PC-9 (cell line): ENCODE data around the gene WDR53. TPM values are rescaled to one million over a fixed set of nuclear protein-coding genes. Genes with fewer than 3 reads are reported as not detected.
"Not testable (repeated sequence)": the region's sequence is repeated elsewhere in the genome, so short reads cannot be mapped to it uniquely, and the experiment has no call there.

Experiments
- BruUV-seq: library from RNA; stranded (reverse); fragments of 400-500 nt; replicated peaks from 2 replicates; lab custom pipeline; 2021; lab: Mats Ljungman, UMichigan
- CTCF ChIA-PET: fragments of 300-600 bp; sonication (Branson Sonifier 250); formaldehyde crosslinking; loops from one replicate; lab custom pipeline; 2022; ENCODE audit warnings: antibody characterized with exemption; lab: Charles Lee
- POLR2A ChIA-PET: fragments of 300-600 bp; sonication (Branson Sonifier 250); formaldehyde crosslinking; loops from one replicate; lab custom pipeline; 2022; ENCODE audit warnings: antibody characterized with exemption; ENCODE audit not compliant: unreplicated experiment; lab: Charles Lee
- DNase-seq, 2 experiments: peaks; one replicate each; pipeline versions ENCODE4 v3.0.0 to v3.0.0-alpha.2; 2015 to 2022; ENCODE audit warnings: mixed read lengths in 1 of 2
- H2AFZ ChIP-seq: fragments of 200-600 bp; sonication (generic); 2 replicates; pipeline ENCODE4 v1.8.1; 2017; ENCODE audit warnings: antibody characterized with exemption
- H3F3A ChIP-seq: fragments of 200-600 bp; sonication (generic); 2 replicates; pipeline ENCODE4 v1.8.1; 2017; ENCODE audit warnings: antibody characterized with exemption, mild to moderate bottlenecking, low read depth; ENCODE audit not compliant: insufficient read depth
- H3K27ac ChIP-seq: fragments of 200-600 bp; sonication (generic); 2 replicates; pipeline ENCODE4 v1.6.1; 2016; ENCODE audit warnings: mixed run types
- H3K27me3 ChIP-seq: fragments of 200-600 bp; sonication (generic); 2 replicates; pipeline ENCODE4 v1.6.1; 2016; ENCODE audit warnings: low read depth, mixed run types; ENCODE audit not compliant: insufficient read depth
- H3K36me3 ChIP-seq: fragments of 200-600 bp; sonication (generic); 2 replicates; pipeline ENCODE4 v1.6.1; 2016; ENCODE audit warnings: low read depth, mixed run types
- H3K4me1 ChIP-seq: fragments of 200-600 bp; sonication (generic); replicated peaks from 2 replicates; pipeline ENCODE4 v1.6.1; 2016; ENCODE audit warnings: mixed run types; ENCODE audit not compliant: insufficient read depth
- H3K4me2 ChIP-seq: fragments of 200-600 bp; sonication (generic); 2 replicates; pipeline ENCODE4 v1.6.1; 2017; ENCODE audit warnings: mixed run types
- H3K4me3 ChIP-seq: fragments of 200-600 bp; sonication (generic); 2 replicates; pipeline ENCODE4 v1.6.1; 2016; ENCODE audit warnings: mixed run types
- H3K79me2 ChIP-seq: fragments of 200-600 bp; sonication (generic); 2 replicates; pipeline ENCODE4 v1.6.1; 2017; ENCODE audit warnings: low read depth, mixed run types
- H3K9me2 ChIP-seq: fragments of 200-600 bp; sonication (generic); 2 replicates; pipeline ENCODE4 v1.8.1; 2017; ENCODE audit warnings: mild to moderate bottlenecking; ENCODE audit not compliant: insufficient read depth
- H3K9me3 ChIP-seq: fragments of 200-600 bp; sonication (generic); 2 replicates; pipeline ENCODE4 v1.8.1; 2016; ENCODE audit warnings: low read depth; ENCODE audit not compliant: insufficient read depth
- H4K20me1 ChIP-seq: fragments of 200-600 bp; sonication (generic); 2 replicates; pipeline ENCODE4 v1.8.1; 2017; ENCODE audit not compliant: insufficient read depth
- EZH2 ChIP-seq: fragments of 200-600 bp; sonication (generic); IDR thresholded peaks from 2 replicates; pipeline ENCODE4 v1.8.0; 2017; ENCODE audit warnings: antibody characterized with exemption, low read depth
- intact Hi-C: fragments of 100-400 bp; cut with micrococcal nuclease; formaldehyde crosslinking; loops from one replicate; pipeline ENCODE4 v1.10.0; 2022; ENCODE audit not compliant: unreplicated experiment
- total RNA-seq: library from RNA; stranded (reverse); gene quantifications from 2 replicates; pipeline ENCODE4 v1.2.3, GENCODE V29; 2021
- TF ChIP-seq, protein P1 (sequence below): fragments of 200-600 bp; sonication (generic); conservative IDR thresholded peaks from 2 replicates; pipeline ENCODE4 v1.6.1; 2017; ENCODE audit warnings: mixed run types, antibody characterized with exemption, mild to moderate bottlenecking, moderate library complexity

Gene WDR53
- total RNA-seq, 1 experiment from 2014 or later, result 34.8 TPM

DNA sequence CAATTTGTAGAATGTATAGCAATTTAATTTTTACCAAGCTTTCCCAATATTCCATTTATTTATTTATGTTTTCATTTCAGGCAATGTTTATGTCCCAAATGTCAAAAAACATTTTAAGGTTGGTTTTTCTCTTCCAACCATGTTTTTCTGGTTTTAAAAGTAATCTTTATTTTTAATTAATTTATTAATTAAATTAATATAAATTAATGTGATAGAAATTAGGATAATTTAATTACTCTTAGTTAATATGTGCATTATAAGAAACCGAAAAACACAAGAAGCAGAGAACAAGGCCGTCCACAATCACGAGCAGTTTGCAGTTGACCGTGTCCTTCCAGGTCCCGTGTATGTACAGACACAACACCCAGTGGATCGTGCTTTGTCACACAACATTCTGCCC is 34.3 kb upstream of the WDR53 start:
- no peaks in the 10 kb centered on the region for H3K79me2 ChIP-seq
- CTCF ChIA-PET, result no interaction called here
- H3K27ac ChIP-seq, result no peak overlapping the region
- peak in 1 of 2 experiments; percentile 21 for DNase-seq
- no peak overlapping the region for H3K4me2 ChIP-seq
- BruUV-seq, result no TSS peak
- H4K20me1 ChIP-seq, result no peaks in the 10 kb centered on the region
- no peaks in the 10 kb centered on the region for H3K9me3 ChIP-seq
- no peak overlapping the region for H3K4me3 ChIP-seq
- POLR2A ChIA-PET, result no interaction called here
- H3F3A ChIP-seq, result no peaks in the 10 kb centered on the region
- no peak overlapping the region for H2AFZ ChIP-seq
- H3K9me2 ChIP-seq, result no peaks in the 10 kb centered on the region
- H3K4me1 ChIP-seq, result no peaks in the 10 kb centered on the region
- no peaks in the 10 kb centered on the region for H3K27me3 ChIP-seq
- TF ChIP-seq EZH2, result no peak
- TF ChIP-seq, protein P1, sequence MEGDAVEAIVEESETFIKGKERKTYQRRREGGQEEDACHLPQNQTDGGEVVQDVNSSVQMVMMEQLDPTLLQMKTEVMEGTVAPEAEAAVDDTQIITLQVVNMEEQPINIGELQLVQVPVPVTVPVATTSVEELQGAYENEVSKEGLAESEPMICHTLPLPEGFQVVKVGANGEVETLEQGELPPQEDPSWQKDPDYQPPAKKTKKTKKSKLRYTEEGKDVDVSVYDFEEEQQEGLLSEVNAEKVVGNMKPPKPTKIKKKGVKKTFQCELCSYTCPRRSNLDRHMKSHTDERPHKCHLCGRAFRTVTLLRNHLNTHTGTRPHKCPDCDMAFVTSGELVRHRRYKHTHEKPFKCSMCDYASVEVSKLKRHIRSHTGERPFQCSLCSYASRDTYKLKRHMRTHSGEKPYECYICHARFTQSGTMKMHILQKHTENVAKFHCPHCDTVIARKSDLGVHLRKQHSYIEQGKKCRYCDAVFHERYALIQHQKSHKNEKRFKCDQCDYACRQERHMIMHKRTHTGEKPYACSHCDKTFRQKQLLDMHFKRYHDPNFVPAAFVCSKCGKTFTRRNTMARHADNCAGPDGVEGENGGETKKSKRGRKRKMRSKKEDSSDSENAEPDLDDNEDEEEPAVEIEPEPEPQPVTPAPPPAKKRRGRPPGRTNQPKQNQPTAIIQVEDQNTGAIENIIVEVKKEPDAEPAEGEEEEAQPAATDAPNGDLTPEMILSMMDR, result no peak
- intact Hi-C loops, result loop anchor here (10.0 kb wide), 1 partner anchor 582 kb away; no protein-coding TSS in a partner anchor
- no peaks in the 10 kb centered on the region for H3K36me3 ChIP-seq

DNA sequence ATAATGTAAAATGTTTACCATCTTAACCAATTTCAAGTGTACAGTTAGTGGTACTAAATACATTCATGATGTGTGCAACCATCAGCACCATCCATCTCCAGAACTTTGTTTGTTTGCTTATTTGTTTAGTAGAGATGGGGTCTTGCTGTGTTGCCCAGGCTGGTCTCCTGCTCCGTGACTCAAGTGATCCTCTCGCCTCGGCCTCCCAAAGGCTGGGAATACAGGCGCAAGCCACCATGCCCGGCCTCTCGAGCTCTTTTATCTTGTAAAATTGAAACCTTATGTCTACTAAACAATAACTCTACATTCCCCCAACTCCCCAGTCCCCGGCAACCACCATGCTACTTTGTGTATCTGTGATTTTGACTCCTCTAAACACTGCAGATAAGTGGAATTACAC is 32.0 kb upstream of the WDR53 start:
- no peaks in the 10 kb centered on the region for H3K9me2 ChIP-seq
- DNase-seq, result no peak
- no peak overlapping the region for H3K4me3 ChIP-seq
- H3K4me2 ChIP-seq, result no peak overlapping the region
- H3K27ac ChIP-seq, result no peak overlapping the region
- no peaks in the 10 kb centered on the region for H3K36me3 ChIP-seq
- no peaks in the 10 kb centered on the region for H3K27me3 ChIP-seq
- POLR2A ChIA-PET, result no interaction called here
- TF ChIP-seq, protein P1, result no peak
- TF ChIP-seq EZH2, result no peak
- H2AFZ ChIP-seq, result no peak overlapping the region
- CTCF ChIA-PET, result no interaction called here
- no peaks in the 10 kb centered on the region for H3F3A ChIP-seq
- intact Hi-C loops, result loop anchor here (10.0 kb wide), 1 partner anchor 584 kb away; no protein-coding TSS in a partner anchor
- BruUV-seq, result no TSS peak
- H3K4me1 ChIP-seq, result no peaks in the 10 kb centered on the region
- H3K9me3 ChIP-seq, result no peaks in the 10 kb centered on the region
- no peaks in the 10 kb centered on the region for H3K79me2 ChIP-seq
- no peaks in the 10 kb centered on the region for H4K20me1 ChIP-seq

DNA sequence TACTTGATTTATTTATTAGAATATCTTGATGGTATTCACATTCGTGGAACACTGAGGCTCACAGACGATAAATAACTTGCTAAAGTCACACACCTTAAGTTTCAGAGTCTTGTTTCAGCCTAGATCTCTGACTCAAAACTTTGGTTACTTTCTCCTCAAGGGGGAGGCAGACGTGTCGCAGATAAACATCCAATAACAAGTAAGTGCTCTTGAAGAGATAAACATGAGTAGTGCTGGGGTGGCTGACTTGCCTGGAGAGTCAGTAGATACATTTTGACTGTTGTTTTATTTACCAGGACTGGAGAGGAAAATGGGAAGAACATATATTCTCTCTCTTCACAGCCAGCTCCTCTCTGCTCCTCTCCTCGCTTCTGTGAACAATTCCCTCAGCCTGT is 31.4 kb upstream of the WDR53 start:
- Histone ChIP-seq H3K27ac (no peak overlapping the region), H3K4me1 (no peaks in the 10 kb centered on the region), H3K79me2 (no peaks in the 10 kb centered on the region), H2AFZ (peak overlapping the region; percentile 18; the same call in 1 of the 2 replicates), H3K4me3 (no peak overlapping the region), H3K4me2 (no peak overlapping the region), H3F3A (no peaks in the 10 kb centered on the region), H3K9me2 (no peaks in the 10 kb centered on the region), H3K27me3 (no peaks in the 10 kb centered on the region), H4K20me1 (no peaks in the 10 kb centered on the region), H3K9me3 (no peaks in the 10 kb centered on the region), H3K36me3 (no peaks in the 10 kb centered on the region)
- no TSS peak for BruUV-seq
- no peak for DNase-seq
- CTCF ChIA-PET, result no interaction called here
- intact Hi-C loops, result loop anchor here (10.0 kb wide), 1 partner anchor 585 kb away; no protein-coding TSS in a partner anchor
- POLR2A ChIA-PET, result no interaction called here
- TF ChIP-seq EZH2, result no peak
- TF ChIP-seq, protein P1, result no peak

DNA sequence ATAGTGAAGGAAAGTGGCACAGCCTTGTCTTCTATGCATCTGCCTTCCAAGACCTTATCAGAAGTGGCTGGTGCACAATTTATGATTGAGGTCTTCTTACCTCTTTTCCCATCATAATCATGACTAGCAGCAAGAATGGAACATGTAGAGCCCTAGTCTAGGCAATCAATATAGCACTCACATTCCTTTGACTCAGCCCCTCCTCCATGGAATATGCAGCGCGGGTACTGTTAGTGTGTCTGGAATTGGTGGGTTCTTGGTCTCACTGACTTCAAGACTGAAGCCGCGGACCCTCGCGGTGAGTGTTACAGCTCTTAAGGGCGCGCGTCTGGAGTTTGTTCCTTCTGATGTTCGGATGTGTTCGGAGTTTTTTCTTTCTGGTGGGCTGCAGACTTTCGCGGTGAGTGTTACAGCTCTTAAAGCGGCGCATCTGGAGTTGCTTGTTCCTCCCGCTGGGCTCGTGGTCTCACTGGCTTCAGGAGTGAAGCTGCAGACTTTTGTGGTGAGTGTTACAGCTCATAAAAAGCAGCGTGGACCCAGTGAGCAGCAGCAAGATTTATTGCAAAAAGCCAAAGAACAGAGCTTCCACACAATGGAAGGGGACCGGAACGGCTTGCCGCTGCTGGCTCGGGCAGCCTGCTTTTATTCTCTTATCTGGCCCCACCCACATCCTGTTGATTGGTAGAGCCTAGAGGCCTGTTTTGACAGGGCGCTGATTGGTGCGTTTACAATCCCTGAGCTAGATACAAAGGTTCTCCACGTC is 29.8 kb upstream of the WDR53 start:
- DNase-seq, result peak in 1 of 2 experiments; percentile 31
- H3K27ac ChIP-seq, H3K36me3 ChIP-seq, H3K9me3 ChIP-seq, POLR2A ChIA-PET, H3K4me1 ChIP-seq, H3K4me3 ChIP-seq, H3K27me3 ChIP-seq, H3F3A ChIP-seq, H3K79me2 ChIP-seq, H4K20me1 ChIP-seq, intact Hi-C loops, H3K9me2 ChIP-seq, H2AFZ ChIP-seq, BruUV-seq, H3K4me2 ChIP-seq: not testable (repeated sequence)
- CTCF ChIA-PET, result interaction anchor here (0.7 kb wide), 1 partner anchor 29 kb away, joined by 3 read pairs; no protein-coding TSS in a partner anchor
